DOHH2 (cell line): ENCODE results near the gene OSBPL9.

ENCODE experiments used
- H3F3A ChIP-seq: fragments of 200-600 bp; sonication (generic), shearing (Covaris generic); 2 replicates; pipeline ENCODE4 v1.6.0; 2016; ENCODE audit warnings: antibody characterized with exemption, mild to moderate bottlenecking; ENCODE audit not compliant: control insufficient read depth, insufficient read depth
- H3K27ac ChIP-seq: fragments of 200-600 bp; sonication (generic); 2 replicates; pipeline ENCODE4 v1.5.1; 2014; ENCODE audit warnings: low read depth, mild to moderate bottlenecking, low read length, moderate library complexity
- H3K27me3 ChIP-seq: fragments of 200-600 bp; sonication (generic); 2 replicates; pipeline ENCODE4 v1.6.1; 2014; ENCODE audit warnings: mild to moderate bottlenecking, low read length, mixed read lengths; ENCODE audit not compliant: control insufficient read depth
- H3K36me3 ChIP-seq: fragments of 200-600 bp; sonication (generic); 2 replicates; pipeline ENCODE4 v1.6.1; 2014; ENCODE audit warnings: mild to moderate bottlenecking, low read length, moderate library complexity, mixed read lengths; ENCODE audit not compliant: control insufficient read depth
- H3K4me1 ChIP-seq: fragments of 200-600 bp; sonication (generic); 2 replicates; pipeline ENCODE4 v1.6.1; 2014; ENCODE audit warnings: mild to moderate bottlenecking, low read length, mixed read lengths; ENCODE audit not compliant: control insufficient read depth
- H3K4me2 ChIP-seq: fragments of 200-600 bp; sonication (generic); 2 replicates; pipeline ENCODE4 v1.6.0; 2014; ENCODE audit warnings: mild to moderate bottlenecking, low read length, moderate library complexity
- H3K4me3 ChIP-seq: fragments of 200-600 bp; sonication (generic); 2 replicates; pipeline ENCODE4 v1.5.1; 2014; ENCODE audit warnings: mild to moderate bottlenecking, low read length, mixed read lengths
- H3K79me2 ChIP-seq: fragments of 200-600 bp; sonication (generic); 2 replicates; pipeline ENCODE4 v1.6.1; 2014; ENCODE audit warnings: mild to moderate bottlenecking, low read length, mixed read lengths; ENCODE audit not compliant: control insufficient read depth
- H3K9me2 ChIP-seq: fragments of 200-600 bp; sonication (generic); replicated peaks from 2 replicates; pipeline ENCODE4 v1.6.1; 2014; ENCODE audit warnings: mild to moderate bottlenecking, low read length, mixed read lengths; ENCODE audit not compliant: control insufficient read depth
- H3K9me3 ChIP-seq: fragments of 200-600 bp; sonication (generic); 2 replicates; pipeline ENCODE4 v1.6.1; 2014; ENCODE audit warnings: antibody characterized with exemption, low read length, mixed read lengths; ENCODE audit not compliant: control insufficient read depth, insufficient read depth
- H4K20me1 ChIP-seq: fragments of 200-600 bp; sonication (generic); 2 replicates; pipeline ENCODE4 v1.6.0; 2014; ENCODE audit warnings: low read depth, mild to moderate bottlenecking, antibody characterized with exemption, low read length, moderate library complexity; ENCODE audit not compliant: control insufficient read depth, insufficient read depth
- CTCF ChIP-seq: fragments of 200-600 bp; sonication (generic); IDR thresholded peaks from one replicate; pipeline ENCODE4 v1.5.1; 2014; ENCODE audit warnings: antibody characterized with exemption, mild to moderate bottlenecking, low read depth, low read length; ENCODE audit not compliant: poor library complexity, severe bottlenecking
- EZH2phosphoT487 ChIP-seq: fragments of 200-600 bp; sonication (generic); IDR thresholded peaks from 2 replicates; pipeline ENCODE4 v1.6.1; 2017; ENCODE audit warnings: borderline replicate concordance, mild to moderate bottlenecking, antibody characterized with exemption, low read length, moderate library complexity, mixed read lengths

Gene OSBPL9

GRCh38 chr1:51569284-51570062 lies 47.4 kb upstream of the OSBPL9 start:
- no peaks in the 10 kb centered on the region for H3K79me2 ChIP-seq
- no peaks in the 10 kb centered on the region for H3K27me3 ChIP-seq
- no peaks in the 10 kb centered on the region for H4K20me1 ChIP-seq
- H3F3A ChIP-seq = no peaks in the 10 kb centered on the region
- H3K27ac ChIP-seq = no peak overlapping the region
- peaks cover 33% of the 10 kb centered on the region for H3K4me1 ChIP-seq
- H3K4me2 ChIP-seq = peak overlapping the region; percentile 53
- no peaks in the 10 kb centered on the region for H3K36me3 ChIP-seq
- no peaks in the 10 kb centered on the region for H3K9me3 ChIP-seq
- no peaks in the 10 kb centered on the region for H3K9me2 ChIP-seq
- TF ChIP-seq CTCF = peak; percentile 43
- no peak for TF ChIP-seq EZH2phosphoT487
- peak overlapping the region; percentile 26 for H3K4me3 ChIP-seq

DNA sequence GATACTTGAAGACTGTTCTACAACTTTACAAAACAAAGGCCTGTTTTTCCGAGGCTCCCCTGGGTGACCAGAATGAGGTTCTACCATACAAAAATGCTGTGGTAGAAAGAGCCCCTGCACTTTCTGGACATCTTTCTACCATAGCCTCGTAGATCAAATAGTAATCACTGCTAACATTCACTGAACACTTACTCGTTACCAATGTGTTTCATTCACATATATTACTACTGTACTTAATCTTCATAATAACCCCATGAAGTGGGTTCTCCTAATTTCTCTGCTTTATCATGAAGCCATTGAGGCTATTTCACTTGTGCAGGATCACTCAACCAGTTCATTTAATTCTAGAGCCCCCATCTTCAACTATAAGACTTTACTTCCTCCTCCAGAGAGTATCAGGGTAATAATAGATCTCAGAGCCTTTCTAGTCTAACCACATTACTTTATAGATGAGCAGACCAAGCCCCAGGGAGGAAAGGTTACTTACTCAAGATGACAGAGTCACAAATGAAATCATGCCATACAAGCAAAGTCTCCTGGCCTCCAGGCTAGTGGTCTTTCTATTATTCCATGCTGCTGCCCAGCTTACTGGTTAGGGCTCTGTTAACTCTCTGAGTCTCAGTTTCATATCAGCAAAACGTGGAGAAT lies 46.7 kb upstream of the OSBPL9 start:
- Histone ChIP-seq H3K36me3 (no peaks in the 10 kb centered on the region), H3K4me2 (peak overlapping the region; percentile 53), H3F3A (no peaks in the 10 kb centered on the region), H3K79me2 (no peaks in the 10 kb centered on the region), H3K4me3 (peak overlapping the region; percentile 26), H3K27me3 (no peaks in the 10 kb centered on the region), H3K9me3 (no peaks in the 10 kb centered on the region), H3K9me2 (no peaks in the 10 kb centered on the region), H4K20me1 (no peaks in the 10 kb centered on the region), H3K4me1 (peaks cover 37% of the 10 kb centered on the region), H3K27ac (no peak overlapping the region)
- no peak for TF ChIP-seq EZH2phosphoT487
- no peak for TF ChIP-seq CTCF

- Histone ChIP-seq H3K79me2 (no peaks in the 10 kb centered on the region), H3K27me3 (no peaks in the 10 kb centered on the region), H3K9me2 (no peaks in the 10 kb centered on the region), H3K4me2 (no peak overlapping the region), H4K20me1 (no peaks in the 10 kb centered on the region), H3F3A (0 out of 2 replicates have a peak, but pooled peaks cover 2% of the 10 kb centered on the region), H3K27ac (no peak overlapping the region), H3K4me3 (no peak overlapping the region), H3K4me1 (peaks cover 43% of the 10 kb centered on the region), H3K9me3 (no peaks in the 10 kb centered on the region), H3K36me3 (no peaks in the 10 kb centered on the region)
- TF ChIP-seq EZH2phosphoT487 = no peak
- no peak for TF ChIP-seq CTCF
These were observed 44.5 kb upstream of the OSBPL9 start for GRCh38 chr1:51572365-51572764.
